Activated T-cell treated with anti-CD3 and anti-CD28 coated beads, Interleukin-2, amount 50 U/mL, for 72 hours (primary cell): ENCODE results near the gene KIF23. TPM values are rescaled to one million over a fixed set of nuclear protein-coding genes. Genes with fewer than 3 reads are reported as not detected.
A peak's percentile ranks its signal among the peaks of the same experiment; 100 is the strongest.

Experiments
- ATAC-seq, 2 donors: fragments of 150-1000 bp; cut with Tn5 transposase; replicated peaks in 1 of 2; 2 replicates each; pipeline ENCODE4 v1.10.0; 2021; ENCODE audit warnings: moderate library complexity in 2 of 2, mild to moderate bottlenecking in 1 of 2
- DNase-seq, 2 donors: peaks; one replicate each; pipeline ENCODE4 v3.0.0; 2021 to 2022; ENCODE audit warnings: mixed read lengths in 1 of 2
- H3K27ac Mint-ChIP-seq: one replicate; pipeline ENCODE4 v1.8.0; 2022; ENCODE audit warnings: mild to moderate bottlenecking, moderate library complexity, mixed read lengths
- H3K27me3 Mint-ChIP-seq: one replicate; pipeline ENCODE4 v1.8.0; 2022; ENCODE audit warnings: low read depth, mixed read lengths
- H3K36me3 Mint-ChIP-seq, 2 donors: one replicate each; pipeline ENCODE4 v1.8.0; 2022; ENCODE audit warnings: mixed read lengths in 2 of 2, mild to moderate bottlenecking in 1 of 2; ENCODE audit not compliant: insufficient read depth in 2 of 2
- H3K4me1 Mint-ChIP-seq: one replicate; pipeline ENCODE4 v1.8.0; 2022; ENCODE audit warnings: low read depth, mixed read lengths
- H3K4me3 Mint-ChIP-seq, 2 donors: one replicate each; pipeline ENCODE4 v1.8.0; 2022; ENCODE audit warnings: mild to moderate bottlenecking in 2 of 2, mixed read lengths in 2 of 2, moderate library complexity in 2 of 2
- H3K9me3 Mint-ChIP-seq, 2 donors: one replicate each; pipeline ENCODE4 v1.8.0; 2022; ENCODE audit warnings: mixed read lengths in 2 of 2
- total RNA-seq, 2 donors: library from RNA; stranded (reverse); gene quantifications; one replicate each; pipeline ENCODE4 v1.2.3, GENCODE V29; 2022

KIF23 gene
- total RNA-seq, 2 donors from 2014 or later = 51.5 to 56.2 TPM

DNA sequence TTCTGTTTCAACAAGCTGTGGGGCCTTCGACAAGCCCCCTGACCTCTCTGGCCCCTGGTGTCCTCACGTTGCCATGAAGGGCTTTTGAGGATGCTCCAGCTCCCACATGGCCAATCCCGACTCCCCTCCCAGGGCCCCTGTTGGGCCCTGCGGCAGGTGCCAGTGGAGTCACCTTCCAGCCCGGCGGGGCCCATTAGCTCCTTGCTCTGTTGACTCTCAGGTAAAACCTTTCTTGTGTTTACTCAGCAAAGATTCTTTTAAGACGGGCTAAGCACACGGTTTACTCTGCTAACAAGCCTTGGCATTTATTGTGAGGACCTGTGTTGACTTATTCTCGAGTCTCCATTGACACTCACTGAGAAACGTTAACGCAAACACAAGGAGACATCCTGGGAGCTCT lies 53.5 kb downstream of the KIF23 start:
- ATAC-seq = no peak
- no peak overlapping the region for H3K27ac Mint-ChIP-seq
- no peak for DNase-seq
- H3K4me1 Mint-ChIP-seq = peaks cover 38% of the 10 kb centered on the region
- peak overlapping the region; percentile 64 to 73 for H3K4me3 Mint-ChIP-seq
- no peaks in the 10 kb centered on the region for H3K36me3 Mint-ChIP-seq
- no peaks in the 10 kb centered on the region for H3K9me3 Mint-ChIP-seq
- peaks cover 12% of the 10 kb centered on the region for H3K27me3 Mint-ChIP-seq

GRCh38 chr15:69468241-69469121 lies 54.3 kb downstream of the KIF23 start:
- no peaks in the 10 kb centered on the region for H3K36me3 Mint-ChIP-seq
- H3K4me1 Mint-ChIP-seq = peaks cover 31% of the 10 kb centered on the region
- peak overlapping the region; percentile 64 to 73 for H3K4me3 Mint-ChIP-seq
- peak; percentile 96 to 98 for ATAC-seq
- peaks cover 12% of the 10 kb centered on the region for H3K27me3 Mint-ChIP-seq
- no peaks in the 10 kb centered on the region for H3K9me3 Mint-ChIP-seq
- DNase-seq = peak; percentile 82 to 88
- H3K27ac Mint-ChIP-seq = peak overlapping the region; percentile 48

DNA sequence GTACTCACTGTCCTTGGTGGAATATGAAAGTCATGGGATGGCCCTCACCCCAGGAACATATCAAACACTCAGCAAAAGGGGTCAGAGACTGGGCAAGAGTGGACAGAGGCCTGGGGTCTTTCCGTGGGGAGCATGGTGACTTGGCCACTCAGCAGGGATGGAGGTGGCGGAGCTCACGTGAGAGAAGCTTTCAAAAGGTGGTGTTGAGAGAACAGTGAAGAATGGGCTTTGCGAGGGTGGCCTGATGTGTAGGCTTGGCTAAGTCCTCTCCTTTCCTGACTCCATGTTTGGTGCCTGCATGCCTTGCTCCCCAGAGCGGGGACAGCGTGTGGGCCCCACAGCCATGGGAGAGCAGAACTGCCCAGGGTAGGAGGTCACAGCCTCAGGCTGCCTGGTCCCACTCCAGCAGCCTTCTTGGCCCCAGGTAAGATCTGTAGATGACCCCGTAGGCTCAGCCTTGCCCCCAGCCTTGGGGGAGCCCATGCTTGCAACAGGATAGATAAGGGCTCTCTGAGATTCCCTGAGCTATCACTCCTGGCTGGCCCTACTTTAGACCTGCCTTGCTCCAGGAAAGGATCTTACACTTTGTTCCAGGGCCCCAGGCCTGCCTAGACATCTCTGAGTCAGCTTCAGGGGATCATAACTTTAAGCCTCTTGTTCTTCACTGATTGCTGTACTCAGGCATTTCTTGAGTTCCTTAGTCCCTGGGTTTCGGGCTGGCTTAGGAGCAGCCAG lies 55.5 kb downstream of the KIF23 start:
- no peak for DNase-seq
- Mint-ChIP-seq H3K4me1 (peaks cover 27% of the 10 kb centered on the region), H3K36me3 (no peaks in the 10 kb centered on the region), H3K27me3 (peaks cover 12% of the 10 kb centered on the region), H3K9me3 (no peaks in the 10 kb centered on the region), H3K27ac (no peak overlapping the region), H3K4me3 (peak overlapping the region; percentile 64 to 73)
- ATAC-seq = no peak

DNA sequence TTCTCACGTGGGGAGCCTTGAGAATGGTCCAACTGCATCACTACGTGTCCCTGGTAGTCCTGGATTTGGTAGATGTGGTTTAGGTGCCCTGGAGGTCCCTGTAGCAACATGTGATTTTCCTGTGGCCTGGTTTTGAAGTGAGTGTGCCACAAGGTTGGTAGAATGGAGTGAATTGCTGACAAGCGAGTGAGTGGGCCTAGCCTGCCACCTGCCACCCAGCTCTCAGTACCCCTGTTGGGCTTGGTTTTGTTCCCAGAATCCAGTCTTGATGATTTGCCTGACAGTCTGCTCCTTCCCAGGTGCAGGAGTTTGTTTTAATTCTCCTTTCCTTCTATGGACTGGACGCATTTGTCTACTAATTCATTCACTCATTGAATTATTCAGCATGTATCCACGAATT lies 57.9 kb downstream of the KIF23 start:
- peaks cover 12% of the 10 kb centered on the region for H3K27me3 Mint-ChIP-seq
- ATAC-seq = no peak
- no peaks in the 10 kb centered on the region for H3K9me3 Mint-ChIP-seq
- H3K36me3 Mint-ChIP-seq = no peaks in the 10 kb centered on the region
- peaks cover 27% of the 10 kb centered on the region for H3K4me1 Mint-ChIP-seq
- no peak for DNase-seq
- no peak overlapping the region for H3K4me3 Mint-ChIP-seq
- no peak overlapping the region for H3K27ac Mint-ChIP-seq

DNA sequence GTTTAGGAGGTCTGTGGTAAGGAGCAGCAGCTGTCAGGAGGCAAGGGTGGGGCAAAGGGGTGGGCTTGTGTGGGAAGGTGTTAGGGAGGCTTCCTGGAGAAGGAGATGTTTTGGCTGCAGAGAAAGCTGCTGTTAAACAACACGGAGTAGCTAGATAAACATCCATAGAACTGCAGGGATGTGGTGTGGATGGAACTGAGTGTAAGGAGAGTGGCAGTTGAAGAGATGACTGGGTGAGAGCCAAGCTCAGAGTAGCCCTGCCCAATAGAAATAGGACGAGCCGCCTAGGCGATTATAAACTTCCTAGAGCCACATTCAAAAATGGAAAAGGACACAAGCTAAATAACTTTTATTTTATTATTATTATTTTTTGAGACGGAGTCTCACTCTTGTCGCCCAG lies 58.4 kb downstream of the KIF23 start:
- DNase-seq (no peak), ATAC-seq (no peak)
- H3K36me3 Mint-ChIP-seq = no peaks in the 10 kb centered on the region
- H3K4me1 Mint-ChIP-seq = peaks cover 25% of the 10 kb centered on the region
- peaks cover 12% of the 10 kb centered on the region for H3K27me3 Mint-ChIP-seq
- H3K27ac Mint-ChIP-seq = no peak overlapping the region
- no peak overlapping the region for H3K4me3 Mint-ChIP-seq
- no peaks in the 10 kb centered on the region for H3K9me3 Mint-ChIP-seq

- Mint-ChIP-seq H3K4me1 (peaks cover 8% of the 10 kb centered on the region), H3K36me3 (no peaks in the 10 kb centered on the region), H3K9me3 (no peaks in the 10 kb centered on the region), H3K4me3 (no peak overlapping the region), H3K27ac (no peak overlapping the region), H3K27me3 (peaks cover 10% of the 10 kb centered on the region)
- DNase-seq (no peak), ATAC-seq (no peak)
Observed at GRCh38 chr15:69474291-69474690, 60.1 kb downstream of the KIF23 start.

- Mint-ChIP-seq H3K27ac (no peak overlapping the region), H3K4me3 (no peak overlapping the region), H3K27me3 (peaks cover 12% of the 10 kb centered on the region), H3K36me3 (peaks cover 4 to 6% of the 10 kb centered on the region in 2 donors), H3K9me3 (peaks cover 3 to 4% of the 10 kb centered on the region in 2 donors), H3K4me1 (peaks cover under 1% of the 10 kb centered on the region)
- no peak for ATAC-seq
- DNase-seq = no peak
Observed at GRCh38 chr15:69474846-69475455, 60.8 kb downstream of the KIF23 start.

- no peak overlapping the region for H3K4me3 Mint-ChIP-seq
- no peak overlapping the region for H3K27ac Mint-ChIP-seq
- H3K36me3 Mint-ChIP-seq = peaks cover 4 to 6% of the 10 kb centered on the region in 2 donors
- H3K27me3 Mint-ChIP-seq = peaks cover 10% of the 10 kb centered on the region
- peak; percentile 75 to 78 for ATAC-seq
- no peaks in the 10 kb centered on the region for H3K4me1 Mint-ChIP-seq
- peak; percentile 72 to 81 for DNase-seq
- peaks cover 3 to 5% of the 10 kb centered on the region in 2 donors for H3K9me3 Mint-ChIP-seq
Observed at GRCh38 chr15:69475769-69476358, 61.7 kb downstream of the KIF23 start.

- DNase-seq (no peak), ATAC-seq (no peak)
- H3K27me3 Mint-ChIP-seq = peaks cover 5% of the 10 kb centered on the region
- peaks cover 3 to 5% of the 10 kb centered on the region in 2 donors for H3K9me3 Mint-ChIP-seq
- no peak overlapping the region for H3K27ac Mint-ChIP-seq
- H3K36me3 Mint-ChIP-seq = peaks cover 4 to 6% of the 10 kb centered on the region in 2 donors
- no peak overlapping the region for H3K4me3 Mint-ChIP-seq
- no peaks in the 10 kb centered on the region for H3K4me1 Mint-ChIP-seq
Observed at GRCh38 chr15:69476704-69477473, 62.7 kb downstream of the KIF23 start.

DNA sequence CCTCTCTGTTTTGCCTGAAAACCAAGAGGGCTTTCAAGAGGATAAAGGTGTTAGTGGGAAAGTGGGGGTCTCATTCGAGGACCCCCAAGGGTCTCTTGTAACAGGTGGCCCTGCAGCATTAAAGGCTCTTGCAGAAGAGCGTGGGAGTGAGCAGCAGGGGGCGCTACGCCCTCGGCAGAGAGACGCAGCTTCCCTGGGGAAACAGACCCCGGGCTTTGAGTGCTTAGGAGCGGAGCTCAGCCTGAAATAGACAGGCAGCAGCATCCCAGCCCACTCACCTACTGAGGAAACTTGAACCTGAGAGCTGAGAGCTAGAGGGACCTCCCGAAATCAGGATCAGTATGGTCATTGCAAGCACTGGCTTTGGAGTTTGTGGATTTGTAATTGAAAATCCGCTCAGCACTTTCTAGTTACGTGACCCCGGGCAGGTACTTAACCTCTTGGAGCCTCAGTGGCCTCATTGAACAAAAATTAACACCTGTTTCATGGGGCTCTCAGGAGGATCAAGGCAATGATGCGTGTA lies 64.2 kb downstream of the KIF23 start:
- no peak overlapping the region for H3K4me3 Mint-ChIP-seq
- H3K4me1 Mint-ChIP-seq = no peaks in the 10 kb centered on the region
- H3K27me3 Mint-ChIP-seq = peaks cover 5% of the 10 kb centered on the region
- H3K27ac Mint-ChIP-seq = no peak overlapping the region
- ATAC-seq (peak; percentile 42 to 52), DNase-seq (peak; percentile 47 to 52)
- H3K9me3 Mint-ChIP-seq = peaks cover 3 to 5% of the 10 kb centered on the region in 2 donors
- peaks cover 4 to 6% of the 10 kb centered on the region in 2 donors for H3K36me3 Mint-ChIP-seq

DNA sequence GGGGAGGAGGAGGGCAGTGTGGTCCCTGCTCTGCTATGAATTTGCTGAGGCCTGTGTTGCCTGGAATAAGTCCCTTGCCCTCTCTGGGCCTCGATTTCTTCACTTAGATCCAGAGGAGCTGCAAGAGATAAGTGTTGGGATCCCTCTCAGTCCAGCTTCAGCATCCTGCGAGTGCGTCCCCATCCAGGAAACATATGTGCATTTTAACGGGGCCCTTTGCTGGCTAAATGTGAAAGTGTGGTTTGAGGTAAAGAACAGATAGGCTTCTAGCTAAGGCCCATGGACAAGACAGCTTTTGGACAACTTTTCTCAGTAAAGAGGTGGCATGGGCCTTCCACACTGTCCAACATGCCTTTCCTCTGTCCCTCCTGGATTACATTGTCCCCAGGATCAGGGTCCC lies 64.9 kb downstream of the KIF23 start:
- ATAC-seq = no peak
- H3K4me1 Mint-ChIP-seq = no peaks in the 10 kb centered on the region

DNA sequence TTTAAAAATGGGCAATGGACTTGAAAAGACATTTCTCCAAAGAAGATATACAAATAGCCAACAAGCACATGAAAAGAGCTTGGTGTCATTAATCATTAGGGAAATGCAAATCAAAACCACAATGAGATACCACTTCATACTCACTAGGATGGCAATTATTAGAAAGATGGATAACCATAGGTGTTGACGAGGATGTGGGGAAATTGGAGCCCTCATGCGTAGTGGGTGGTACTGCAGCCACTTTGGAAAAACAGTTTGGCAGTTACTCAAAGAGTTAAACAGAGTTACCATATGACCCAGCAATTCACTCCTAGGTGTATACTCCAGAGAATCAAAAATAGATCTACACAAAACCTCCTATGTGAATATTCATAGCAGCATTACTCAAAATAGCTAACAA lies 65.8 kb downstream of the KIF23 start:
- Mint-ChIP-seq H3K4me1 (no peaks in the 10 kb centered on the region), H3K4me3 (no peak overlapping the region), H3K36me3 (peaks cover 4 to 6% of the 10 kb centered on the region in 2 donors), H3K27me3 (peaks cover 10% of the 10 kb centered on the region), H3K27ac (no peak overlapping the region), H3K9me3 (peaks cover 3 to 5% of the 10 kb centered on the region in 2 donors)
- DNase-seq = no peak
- ATAC-seq = no peak

More for the DNA sequence above, 64.9 kb downstream of the KIF23 start:
- Mint-ChIP-seq H3K27ac (no peak overlapping the region), H3K36me3 (peaks cover 4 to 6% of the 10 kb centered on the region in 2 donors), H3K9me3 (peaks cover 3 to 5% of the 10 kb centered on the region in 2 donors), H3K4me3 (no peak overlapping the region), H3K27me3 (peaks cover 5% of the 10 kb centered on the region)
- DNase-seq = no peak
